T-helper 22 cell (primary cell): ENCODE data around the gene STX16.
"Not testable (repeated sequence)": the region's sequence is repeated elsewhere in the genome, so short reads cannot be mapped to it uniquely, and the experiment has no call there.

ENCODE experiments used
- DNase-seq: peaks from one replicate; pipeline ENCODE4 v3.0.0-alpha.2; 2020; ENCODE audit warnings: low read depth

Gene STX16

DNA sequence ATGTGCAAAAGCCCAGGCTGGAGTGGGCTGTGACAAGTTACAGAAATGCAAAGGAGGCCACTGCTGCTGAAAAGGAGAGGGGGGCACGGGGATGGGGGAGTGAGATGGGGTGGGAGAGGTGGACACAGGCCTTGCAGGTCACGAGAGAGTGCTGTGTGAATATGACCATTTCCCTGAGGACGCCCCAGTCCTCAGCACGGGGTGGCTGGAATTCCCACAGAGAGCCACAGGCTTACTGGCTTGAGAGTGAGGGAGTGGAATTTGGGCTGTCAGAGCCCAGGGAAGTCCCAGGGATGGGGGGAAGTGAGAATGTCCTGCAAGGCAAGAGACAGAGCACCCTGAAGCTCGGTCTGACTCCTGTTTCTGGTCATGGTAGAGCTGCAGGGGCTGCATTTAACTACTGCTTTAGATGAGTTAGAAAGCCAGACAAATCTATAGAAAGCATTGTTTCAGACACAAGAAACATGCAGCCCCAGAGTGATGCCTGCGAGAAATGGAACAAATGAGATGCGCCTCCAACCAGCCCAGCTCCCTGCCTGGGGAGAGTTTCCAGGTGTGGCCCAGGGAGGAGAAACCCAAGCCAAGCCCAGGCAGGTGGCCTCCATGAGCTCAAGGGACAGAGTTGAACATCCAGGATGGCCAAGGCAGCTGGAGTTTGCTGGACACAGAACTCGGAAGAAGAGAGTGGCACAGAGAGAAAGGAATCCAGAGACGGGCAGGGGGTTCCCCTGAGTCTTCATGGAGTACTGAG, 72.0 kb downstream of the STX16 start:
- no peak for DNase-seq

DNA sequence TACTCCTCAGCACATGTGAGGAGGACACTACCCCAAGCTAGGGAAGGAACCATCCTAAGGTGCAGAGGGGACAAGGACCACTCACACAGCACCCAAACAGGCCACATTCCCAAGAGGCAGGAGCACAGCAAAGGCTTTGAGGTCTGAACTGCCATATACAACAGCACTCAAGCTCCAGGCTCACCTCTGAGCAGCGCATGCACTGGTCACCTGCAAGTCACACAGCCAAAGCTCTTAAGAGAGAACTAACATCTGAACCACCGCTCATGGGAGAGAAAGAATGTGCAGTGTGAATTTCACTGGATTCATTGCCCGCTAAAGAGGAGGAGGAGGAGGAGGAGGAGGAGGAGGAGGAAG, 72.5 kb downstream of the STX16 start:
- no peak for DNase-seq

DNA sequence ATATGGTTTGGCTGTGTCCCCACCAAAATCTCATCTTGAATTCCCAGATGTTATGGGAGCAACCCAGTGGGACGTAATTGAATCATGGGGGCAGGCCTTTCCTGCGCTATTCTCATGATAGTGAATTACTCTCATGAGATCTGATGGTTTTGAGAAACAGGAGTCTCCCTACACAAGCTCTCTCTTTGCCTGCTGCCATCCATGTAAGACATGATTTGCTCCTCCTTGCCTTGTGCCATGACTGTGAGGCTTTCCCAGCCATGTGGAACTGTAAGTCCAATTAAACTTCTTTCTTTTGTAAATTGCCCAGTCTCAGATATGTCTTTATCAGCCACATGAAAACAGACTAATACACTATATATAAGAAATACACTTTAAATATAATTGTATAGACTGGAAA, 75.1 kb downstream of the STX16 start:
- DNase-seq = not testable (repeated sequence)
